B cell (primary cell): ENCODE measurements around the gene C2orf92. TPM values are rescaled to one million over a fixed set of nuclear protein-coding genes. Genes with fewer than 3 reads are reported as not detected.

Experiments
- ATAC-seq: fragments of 200-7000 bp; cut with Tn5 transposase; one replicate; pipeline ENCODE4 v1.10.0; 2021; ENCODE audit warnings: low read depth, mild to moderate bottlenecking, moderate number of reproducible peaks, moderate library complexity
- CTCF ChIA-PET: fragments of 350-600 bp; sonication (Branson Sonifier 250); formaldehyde crosslinking; loops from one replicate; lab custom pipeline; 2021; ENCODE audit warnings: antibody characterized with exemption, inconsistent platforms; lab: Charles Lee
- POLR2A ChIA-PET: fragments of 350-600 bp; sonication (Branson Sonifier 250); formaldehyde crosslinking; loops from one replicate; lab custom pipeline; 2021; ENCODE audit warnings: antibody characterized with exemption; lab: Charles Lee
- DNase-seq: peaks from one replicate; pipeline ENCODE4 v3.0.0; 2013
- H2AFZ ChIP-seq: 2 replicates; pipeline ENCODE4 v1.6.1; 2012; ENCODE audit warnings: mild to moderate bottlenecking, low read depth, low read length; ENCODE audit not compliant: insufficient read depth, poor library complexity, severe bottlenecking
- H3K27ac ChIP-seq, 2 donors: 1 replicate in 1 of 2; 2 replicates in 1 of 2; pipeline ENCODE4 v1.5.1; 2012 to 2013; ENCODE audit warnings: low read length in 2 of 2, mild to moderate bottlenecking in 2 of 2, moderate library complexity in 1 of 2
- H3K27me3 ChIP-seq, 4 experiments: fragments of 200-600 bp in 1 of 4; sonication (generic) in 1 of 4; replicated peaks in 1 of 4; 1 replicate in 2 of 4; 2 replicates in 2 of 4; pipeline versions ENCODE4 v1.6.1 to v1.7.0; 2013 to 2016; ENCODE audit warnings: low read length in 3 of 4, mild to moderate bottlenecking in 2 of 4, mixed read lengths in 1 of 4, moderate library complexity in 1 of 4; ENCODE audit not compliant: insufficient read depth in 4 of 4, control insufficient read depth in 3 of 4; ENCODE audit errors: control extremely low read depth in 1 of 4
- H3K36me3 ChIP-seq, 2 experiments: replicated peaks in 1 of 2; 1 replicate in 1 of 2; 2 replicates in 1 of 2; pipeline versions ENCODE4 v1.6.1 to v1.7.1; 2013; ENCODE audit warnings: low read length in 1 of 2; ENCODE audit not compliant: insufficient read depth in 2 of 2, control insufficient read depth in 1 of 2; ENCODE audit errors: control extremely low read depth in 1 of 2, extremely low read depth in 1 of 2
- H3K4me1 ChIP-seq, 2 donors: fragments of 200-600 bp in 1 of 2; sonication (generic) in 1 of 2; 1 replicate in 1 of 2; 2 replicates in 1 of 2; pipeline versions ENCODE4 v1.5.1 to v1.6.1; 2013 to 2017; ENCODE audit warnings: low read length in 2 of 2; ENCODE audit not compliant: control insufficient read depth in 2 of 2, insufficient read depth in 2 of 2
- H3K4me2 ChIP-seq: replicated peaks from 2 replicates; pipeline ENCODE3; 2012; ENCODE audit warnings: mild to moderate bottlenecking, low read depth, low read length; ENCODE audit not compliant: poor library complexity, severe bottlenecking
- H3K4me3 ChIP-seq, 5 experiments: fragments of 200-600 bp in 1 of 5; sonication (generic) in 1 of 5; 1 replicate in 3 of 5; 2 replicates in 2 of 5; pipeline versions ENCODE4 v1.5.1 to v1.7.0; 2011 to 2016; ENCODE audit warnings: low read length in 4 of 5, mild to moderate bottlenecking in 4 of 5, low read depth in 2 of 5, control low read depth in 1 of 5, moderate library complexity in 1 of 5; ENCODE audit not compliant: insufficient read depth in 1 of 5; ENCODE audit errors: control extremely low read depth in 1 of 5, extremely low read depth in 1 of 5
- H3K79me2 ChIP-seq: fragments of 200-600 bp; sonication (generic); one replicate; pipeline ENCODE4 v1.6.0; 2016; ENCODE audit warnings: low read length; ENCODE audit not compliant: control insufficient read depth, insufficient read depth
- H3K9ac ChIP-seq: fragments of 200-600 bp; sonication (generic); 2 replicates; pipeline ENCODE4 v1.6.1; 2017; ENCODE audit warnings: mild to moderate bottlenecking, low read length, moderate library complexity
- H3K9me3 ChIP-seq, 3 donors: one replicate each; pipeline versions ENCODE4 v1.6.1 to v1.7.1; 2013; ENCODE audit warnings: low read length in 2 of 3; ENCODE audit not compliant: control insufficient read depth in 2 of 3, insufficient read depth in 1 of 3; ENCODE audit errors: control extremely low read depth in 1 of 3
- H4K20me1 ChIP-seq: 2 replicates; pipeline ENCODE4 v1.6.0; 2012; ENCODE audit warnings: mild to moderate bottlenecking, low read length; ENCODE audit not compliant: insufficient read depth, control insufficient read depth, poor library complexity, severe bottlenecking
- H3K27ac Mint-ChIP-seq: one replicate; pipeline ENCODE4 v1.8.0; 2021; ENCODE audit warnings: mixed read lengths
- H3K27me3 Mint-ChIP-seq: one replicate; pipeline ENCODE4 v1.8.0; 2021; ENCODE audit warnings: mixed read lengths
- H3K4me1 Mint-ChIP-seq: one replicate; pipeline ENCODE4 v1.8.0; 2021; ENCODE audit warnings: mixed read lengths
- H3K4me3 Mint-ChIP-seq: one replicate; pipeline ENCODE4 v1.8.0; 2021; ENCODE audit warnings: mixed read lengths
- H3K9me3 Mint-ChIP-seq: one replicate; pipeline ENCODE4 v1.8.0; 2022; ENCODE audit warnings: mixed read lengths; ENCODE audit not compliant: insufficient read depth
- EZH2 ChIP-seq: IDR thresholded peaks from 2 replicates; pipeline ENCODE4 v1.6.1; 2012; ENCODE audit warnings: borderline replicate concordance, low read depth, mild to moderate bottlenecking, moderate library complexity, low read length; ENCODE audit not compliant: insufficient read depth, poor library complexity, severe bottlenecking
- WGBS: methylation state at CpG from one replicate; pipeline ENCODE4 v1.1.5; 2013; ENCODE audit warnings: missing lambda C conversion rate; ENCODE audit not compliant: insufficient coverage; 5-methylcytosine and 5-hydroxymethylcytosine counted together
- intact Hi-C: fragments of 100-400 bp; cut with micrococcal nuclease; formaldehyde crosslinking; loops from one replicate; pipeline ENCODE4 v1.10.0; 2022
- polyA plus RNA-seq: library from polyadenylated mRNA; depleted of rRNA; stranded (reverse); fragments of >200 nt; gene quantifications from 2 replicates; pipeline ENCODE4 v1.2.3, GENCODE V29; 2012
- total RNA-seq, 2 donors: library from RNA; stranded (reverse); fragments of 120-200 nt in 1 of 2; gene quantifications; 1 replicate in 1 of 2; 2 replicates in 1 of 2; pipeline versions ENCODE4 v1.2.3 to v1.2.4, GENCODE V29; 2013 to 2022
- TF ChIP-seq, protein P1 (sequence below): fragments of 200-600 bp; IDR thresholded peaks from one replicate; pipeline ENCODE4 v1.8.0; 2022; ENCODE audit warnings: antibody characterized with exemption, mild to moderate bottlenecking

C2orf92 gene
- total and polyA plus RNA-seq, 2 donors (not counting 1 experiment from before 2014, with no cell fraction given), result 15.3 to 18.9 TPM

DNA sequence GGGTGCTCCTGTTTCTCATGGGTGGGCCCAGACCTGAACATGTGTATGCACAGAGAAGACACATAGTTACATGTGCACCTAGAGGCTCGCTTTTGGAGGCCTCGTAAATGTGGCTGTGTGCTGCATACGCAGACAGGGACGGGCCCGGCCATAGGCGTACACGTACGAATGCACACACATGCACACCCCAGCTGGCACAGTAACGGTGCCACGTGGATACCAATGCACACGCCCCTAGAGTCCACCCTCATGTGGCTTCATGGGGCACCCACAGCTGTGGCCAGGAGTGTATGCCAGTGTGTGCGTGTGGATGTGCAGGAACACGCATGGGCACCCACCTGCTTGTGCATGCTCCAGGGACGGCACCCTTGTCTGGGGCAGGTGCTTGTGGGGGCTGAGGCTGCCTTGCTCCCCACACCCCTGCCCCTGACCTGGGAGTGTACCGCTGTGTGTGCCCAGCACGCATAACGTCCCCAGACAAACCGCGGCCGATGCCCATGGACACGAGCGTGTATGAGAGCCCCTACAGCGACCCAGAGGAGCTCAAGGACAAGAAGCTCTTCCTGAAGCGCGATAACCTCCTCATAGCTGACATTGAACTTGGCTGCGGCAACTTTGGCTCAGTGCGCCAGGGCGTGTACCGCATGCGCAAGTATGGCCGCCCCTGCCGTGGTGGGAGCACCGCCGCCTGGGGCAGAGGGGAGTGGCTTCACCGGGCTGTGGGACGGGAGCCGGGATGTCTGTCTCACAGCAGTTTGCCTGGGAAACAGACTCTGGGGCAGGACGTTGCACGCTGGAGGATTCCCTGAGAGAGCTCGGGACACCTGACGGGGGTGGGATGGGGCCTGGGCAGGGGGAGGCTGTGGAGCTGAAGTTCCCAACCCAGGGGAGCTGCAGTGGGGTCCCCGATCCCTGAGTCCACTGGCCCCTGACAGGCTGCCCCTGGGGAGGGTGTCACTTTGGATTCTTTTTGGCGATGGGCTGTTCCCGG, 64.8 kb downstream of the C2orf92 start:
- H3K4me3 Mint-ChIP-seq, result no peak overlapping the region
- H3K27ac Mint-ChIP-seq, result no peak overlapping the region
- no peaks in the 10 kb centered on the region for H3K4me1 Mint-ChIP-seq
- Histone ChIP-seq H3K9ac (no peak overlapping the region), H3K4me2 (no peak overlapping the region), H3K36me3 (no peaks in the 10 kb centered on the region), H2AFZ (no peak overlapping the region), H3K27ac (no peak overlapping the region), H3K9me3 (peaks cover 0 to 11% (median 5%) of the 10 kb centered on the region in 3 donors), H3K27me3 (no peaks in the 10 kb centered on the region), H4K20me1 (no peaks in the 10 kb centered on the region), H3K4me1 (no peaks in the 10 kb centered on the region), H3K79me2 (no peaks in the 10 kb centered on the region), H3K4me3 (no peak overlapping the region)
- intact Hi-C loops, result no loop called here
- TF ChIP-seq, protein P1, sequence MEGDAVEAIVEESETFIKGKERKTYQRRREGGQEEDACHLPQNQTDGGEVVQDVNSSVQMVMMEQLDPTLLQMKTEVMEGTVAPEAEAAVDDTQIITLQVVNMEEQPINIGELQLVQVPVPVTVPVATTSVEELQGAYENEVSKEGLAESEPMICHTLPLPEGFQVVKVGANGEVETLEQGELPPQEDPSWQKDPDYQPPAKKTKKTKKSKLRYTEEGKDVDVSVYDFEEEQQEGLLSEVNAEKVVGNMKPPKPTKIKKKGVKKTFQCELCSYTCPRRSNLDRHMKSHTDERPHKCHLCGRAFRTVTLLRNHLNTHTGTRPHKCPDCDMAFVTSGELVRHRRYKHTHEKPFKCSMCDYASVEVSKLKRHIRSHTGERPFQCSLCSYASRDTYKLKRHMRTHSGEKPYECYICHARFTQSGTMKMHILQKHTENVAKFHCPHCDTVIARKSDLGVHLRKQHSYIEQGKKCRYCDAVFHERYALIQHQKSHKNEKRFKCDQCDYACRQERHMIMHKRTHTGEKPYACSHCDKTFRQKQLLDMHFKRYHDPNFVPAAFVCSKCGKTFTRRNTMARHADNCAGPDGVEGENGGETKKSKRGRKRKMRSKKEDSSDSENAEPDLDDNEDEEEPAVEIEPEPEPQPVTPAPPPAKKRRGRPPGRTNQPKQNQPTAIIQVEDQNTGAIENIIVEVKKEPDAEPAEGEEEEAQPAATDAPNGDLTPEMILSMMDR, result no peak
- TF ChIP-seq EZH2, result no peak
- ATAC-seq (no peak), DNase-seq (no peak)
- ChIA-PET POLR2A (no interaction called here), CTCF (no interaction called here)
- H3K27me3 Mint-ChIP-seq, result peaks cover 4% of the 10 kb centered on the region
- H3K9me3 Mint-ChIP-seq, result no peaks in the 10 kb centered on the region
- WGBS, result 96% methylated on average over 43 of the region's 44 CpGs

DNA sequence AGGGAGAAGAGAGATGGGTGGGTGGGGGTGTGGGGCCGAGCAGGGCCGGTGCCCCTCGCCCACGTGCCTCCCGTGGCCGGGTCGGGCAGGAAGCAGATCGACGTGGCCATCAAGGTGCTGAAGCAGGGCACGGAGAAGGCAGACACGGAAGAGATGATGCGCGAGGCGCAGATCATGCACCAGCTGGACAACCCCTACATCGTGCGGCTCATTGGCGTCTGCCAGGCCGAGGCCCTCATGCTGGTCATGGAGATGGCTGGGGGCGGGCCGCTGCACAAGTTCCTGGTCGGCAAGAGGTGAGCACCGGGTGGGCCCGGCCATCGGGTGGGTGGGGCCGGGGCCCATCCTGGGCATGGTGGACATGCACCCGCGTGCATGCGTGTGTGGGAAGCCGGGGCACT, 65.6 kb downstream of the C2orf92 start:
- DNase-seq (no peak), ATAC-seq (no peak)
- no peaks in the 10 kb centered on the region for H3K79me2 ChIP-seq
- Mint-ChIP-seq H3K9me3 (no peaks in the 10 kb centered on the region), H3K4me1 (no peaks in the 10 kb centered on the region), H3K4me3 (no peak overlapping the region), H3K27ac (no peak overlapping the region), H3K27me3 (peaks cover 4% of the 10 kb centered on the region)
- TF ChIP-seq, protein P1, result no peak
- no peak for TF ChIP-seq EZH2
- WGBS, result 95% methylated on average over 24 of the region's 29 CpGs
- H3K4me2 ChIP-seq, result no peak overlapping the region
- intact Hi-C loops, result no loop called here
- no peaks in the 10 kb centered on the region for H3K4me1 ChIP-seq
- H3K9ac ChIP-seq, result no peak overlapping the region
- ChIA-PET POLR2A (no interaction called here), CTCF (no interaction called here)
- no peaks in the 10 kb centered on the region for H4K20me1 ChIP-seq
- H3K4me3 ChIP-seq, result no peak overlapping the region
- no peak overlapping the region for H3K27ac ChIP-seq
- H3K27me3 ChIP-seq, result no peaks in the 10 kb centered on the region
- no peak overlapping the region for H2AFZ ChIP-seq
- no peaks in the 10 kb centered on the region for H3K36me3 ChIP-seq
- H3K9me3 ChIP-seq, result peaks cover 0 to 6% (median 3%) of the 10 kb centered on the region in 3 donors
